Fibroblast of skin of abdomen (primary cell): ENCODE measurements around the gene P2RX3.
"Not testable (repeated sequence)": the region's sequence is repeated elsewhere in the genome, so short reads cannot be mapped to it uniquely, and the experiment has no call there.

Experiments used
- DNase-seq: peaks from one replicate; pipeline ENCODE4 v3.0.0-alpha.2; 2013

P2RX3 gene

DNA sequence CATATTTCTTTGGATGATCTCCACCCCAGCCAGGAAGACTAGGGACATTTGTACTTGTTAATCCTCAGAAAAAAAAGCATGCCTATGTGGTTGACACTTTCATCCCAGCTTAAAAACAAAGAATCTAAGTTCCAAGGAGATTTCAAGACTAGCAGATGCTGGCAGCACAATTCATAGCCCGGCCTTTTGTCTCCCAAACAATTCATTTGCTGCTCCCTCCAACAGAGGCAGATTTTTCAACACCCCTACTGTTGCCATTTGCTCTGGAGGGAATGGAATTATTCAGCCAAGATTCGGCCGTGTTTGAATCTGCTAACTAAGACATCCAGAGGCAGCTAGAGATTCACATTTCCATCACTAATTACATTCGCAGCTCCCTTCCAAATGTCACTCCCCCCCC is 15.3 kb downstream of the P2RX3 start:
- DNase-seq = no peak

DNA sequence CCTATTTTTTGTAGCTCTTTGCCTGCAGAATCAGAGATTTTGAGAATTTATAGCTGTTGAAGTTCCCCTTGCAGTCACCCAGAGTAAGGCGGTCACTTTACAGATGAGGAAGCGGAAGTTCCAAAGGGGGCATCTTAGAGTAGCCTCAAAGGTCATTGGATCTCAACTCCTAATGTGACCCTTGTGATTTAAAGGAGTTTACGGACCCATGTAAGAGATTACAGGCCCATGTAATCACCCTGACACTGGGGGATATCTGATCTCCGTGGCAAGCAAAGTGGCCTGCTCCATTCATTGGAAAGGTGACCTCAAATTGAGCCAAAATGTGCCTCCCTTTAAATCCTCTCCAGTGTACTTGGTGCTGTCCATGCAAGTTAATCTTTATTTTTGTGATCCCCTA is 15.7 kb downstream of the P2RX3 start:
- DNase-seq = no peak

DNA sequence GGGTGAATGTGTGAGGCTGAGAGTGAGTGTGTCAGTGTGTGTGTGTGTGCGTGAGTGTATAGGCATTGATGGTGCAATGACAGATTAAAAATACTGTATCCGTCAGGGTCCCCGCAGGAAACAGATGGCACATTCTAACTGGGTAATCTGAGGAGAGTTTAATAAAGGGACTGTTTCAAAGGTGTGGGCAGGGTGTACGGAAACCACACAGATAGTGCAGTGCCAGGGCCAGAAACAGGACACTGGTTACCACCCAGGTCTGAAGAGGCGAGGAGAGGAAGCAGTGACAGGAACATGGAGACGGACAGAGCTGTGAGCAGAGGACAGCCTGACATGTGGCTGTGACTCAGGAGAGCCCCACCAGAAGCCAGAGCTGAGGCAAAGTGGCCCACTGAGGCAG is 16.5 kb downstream of the P2RX3 start:
- DNase-seq = no peak

DNA sequence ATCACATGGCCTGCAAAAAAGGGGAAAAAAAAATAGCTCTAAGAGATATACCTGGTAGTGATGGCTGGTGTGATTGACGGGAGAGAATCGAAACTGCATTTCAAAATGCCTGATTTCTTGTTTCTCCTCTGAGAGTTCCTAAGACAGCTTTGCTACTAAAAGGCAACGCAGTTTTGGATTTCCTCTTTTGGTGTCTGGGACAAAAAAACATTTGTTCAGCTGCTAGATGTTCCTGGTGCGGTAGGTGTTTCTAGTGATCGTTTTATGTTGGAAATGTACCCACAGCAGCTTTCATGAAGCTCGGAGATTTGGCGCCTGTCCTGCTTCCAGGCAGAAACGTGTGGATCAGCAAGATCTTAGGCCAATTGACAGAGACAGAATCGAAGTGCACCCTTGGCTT is 18.1 kb downstream of the P2RX3 start:
- no peak for DNase-seq

DNA sequence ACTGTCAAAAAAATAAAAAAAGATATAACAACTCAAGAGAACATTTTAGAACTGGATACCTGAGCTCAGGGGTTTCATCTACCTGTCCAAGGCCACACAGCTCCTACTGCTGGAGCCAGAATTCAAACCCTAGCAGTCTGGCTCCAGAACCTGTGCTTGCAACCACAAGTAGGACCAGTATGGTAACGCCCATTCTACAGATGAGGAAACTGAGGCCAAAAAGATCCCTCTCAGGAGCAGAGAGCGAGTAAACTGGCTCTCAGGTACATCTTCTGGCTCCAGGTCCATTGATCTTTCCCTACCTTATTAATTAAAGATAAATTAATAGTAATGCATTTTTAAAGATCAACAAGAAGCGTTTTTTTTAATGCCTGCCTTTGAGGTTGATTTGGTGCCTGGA is 19.2 kb downstream of the P2RX3 start:
- DNase-seq = no peak

DNA sequence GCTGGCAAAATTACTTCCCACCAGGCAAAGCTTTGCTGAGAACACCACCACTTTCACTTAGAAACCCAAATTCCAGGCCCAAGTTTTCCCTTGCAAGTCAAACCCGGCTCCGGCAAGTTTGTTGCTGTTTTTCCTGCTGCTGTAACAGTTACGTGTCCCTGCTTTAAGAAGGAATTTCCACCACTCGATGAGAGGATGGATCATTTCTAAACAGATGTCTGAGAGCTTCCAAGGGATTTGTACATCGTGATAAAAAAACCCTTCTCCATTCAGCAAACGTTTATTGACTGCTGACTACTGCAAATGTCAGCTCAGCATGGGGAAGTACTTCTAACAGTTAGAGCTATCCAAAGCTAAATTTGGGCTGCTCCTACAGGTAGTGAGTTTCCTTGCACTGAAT is 19.7 kb downstream of the P2RX3 start:
- peak; percentile 19 for DNase-seq

DNA sequence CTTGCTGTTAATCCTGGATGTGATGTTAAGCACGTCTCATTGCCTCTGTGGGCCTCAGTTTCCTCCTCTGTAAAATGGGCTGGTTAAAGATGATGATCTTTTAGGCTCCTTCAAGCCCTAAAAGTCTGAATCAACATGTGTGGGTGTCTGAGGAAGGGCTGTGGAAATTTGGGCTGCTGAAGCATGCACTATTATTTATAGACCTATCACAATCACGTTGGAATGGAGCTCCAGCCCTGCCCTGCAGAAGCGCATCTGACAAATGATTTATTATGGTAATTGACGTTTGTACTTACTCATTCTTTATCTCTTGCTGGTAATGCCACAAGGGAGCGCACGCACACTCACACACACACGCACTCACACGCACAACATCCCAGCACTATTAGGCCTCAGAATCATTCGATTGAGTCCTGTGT is 20.4 kb downstream of the P2RX3 start:
- DNase-seq = peak; percentile 21

DNA sequence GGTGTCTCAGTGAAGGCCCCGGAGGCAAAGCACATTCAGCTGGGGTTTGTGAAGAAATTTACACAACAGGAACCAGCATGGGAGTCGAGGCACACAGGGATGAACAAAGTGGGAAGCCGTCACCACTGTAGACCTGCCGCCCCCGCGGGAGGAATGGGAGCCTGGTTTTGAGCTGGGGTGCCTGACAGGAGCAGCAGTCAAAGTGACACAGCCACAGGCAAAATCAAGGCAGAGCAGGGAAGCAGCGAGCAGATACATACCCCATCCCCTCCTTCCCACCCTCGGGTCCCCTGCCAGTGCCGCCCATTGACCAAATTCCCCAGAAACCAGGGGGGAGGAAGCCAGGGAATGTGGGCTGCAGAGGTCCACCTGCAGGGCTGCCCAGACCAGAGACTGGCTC is 20.8 kb downstream of the P2RX3 start:
- no peak for DNase-seq

DNA sequence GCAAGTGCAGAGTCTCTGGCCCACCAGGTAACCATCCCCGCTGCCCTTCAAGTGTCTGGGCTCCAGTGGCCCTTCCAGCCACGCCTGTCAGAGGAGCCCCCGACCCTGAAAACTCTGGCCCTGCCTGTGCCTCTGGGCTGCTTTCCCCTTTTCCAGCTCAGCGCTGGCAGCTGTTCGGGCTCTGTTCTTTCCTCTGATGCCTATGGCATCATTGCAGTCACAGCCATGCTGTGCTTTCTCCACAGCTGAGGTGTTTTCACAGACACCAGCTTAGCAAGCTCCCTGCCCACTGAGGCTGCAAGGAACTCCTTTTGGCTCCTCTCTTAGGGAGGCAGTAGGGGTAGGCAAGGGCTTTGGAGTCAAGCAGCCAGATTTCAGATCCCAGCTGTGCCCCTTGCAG is 21.2 kb downstream of the P2RX3 start:
- DNase-seq = no peak

DNA sequence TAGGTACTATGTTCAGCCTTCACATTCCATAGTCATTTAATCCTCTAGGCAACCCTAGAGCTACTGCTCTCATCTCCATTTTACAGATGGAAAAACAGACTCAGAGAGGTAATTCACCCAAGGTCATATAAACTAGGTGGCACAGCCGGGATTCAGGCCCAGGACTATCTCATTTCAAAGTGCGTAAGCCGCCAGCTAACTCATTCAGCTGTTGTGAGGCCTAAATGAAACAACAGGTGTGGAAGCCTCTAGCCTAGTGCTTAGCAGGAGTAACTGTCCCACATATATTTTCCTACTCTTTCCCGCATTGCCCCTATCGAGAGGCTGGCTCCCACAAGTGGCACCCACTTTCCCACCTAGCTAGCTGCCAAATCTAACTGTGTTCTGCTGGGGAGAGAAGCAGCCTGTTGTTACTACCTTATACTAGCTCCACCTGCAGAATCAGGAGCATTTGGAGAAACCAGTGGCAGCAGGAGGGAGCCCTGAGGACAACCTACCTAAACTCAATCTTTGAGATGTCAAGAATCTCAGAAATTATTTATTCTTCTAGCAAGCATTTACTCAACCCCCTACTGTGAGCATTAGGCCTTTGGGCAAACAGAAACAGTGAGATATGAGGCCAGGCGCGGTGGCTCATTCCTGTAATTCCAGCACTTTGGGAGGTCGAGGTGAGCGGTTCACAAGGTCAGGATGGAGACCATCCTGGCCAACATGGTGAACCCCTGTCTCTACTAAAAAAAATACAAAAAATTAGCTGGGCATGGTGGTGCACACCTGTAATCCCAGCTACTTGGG is 21.9 kb downstream of the P2RX3 start:
- no peak for DNase-seq

DNA sequence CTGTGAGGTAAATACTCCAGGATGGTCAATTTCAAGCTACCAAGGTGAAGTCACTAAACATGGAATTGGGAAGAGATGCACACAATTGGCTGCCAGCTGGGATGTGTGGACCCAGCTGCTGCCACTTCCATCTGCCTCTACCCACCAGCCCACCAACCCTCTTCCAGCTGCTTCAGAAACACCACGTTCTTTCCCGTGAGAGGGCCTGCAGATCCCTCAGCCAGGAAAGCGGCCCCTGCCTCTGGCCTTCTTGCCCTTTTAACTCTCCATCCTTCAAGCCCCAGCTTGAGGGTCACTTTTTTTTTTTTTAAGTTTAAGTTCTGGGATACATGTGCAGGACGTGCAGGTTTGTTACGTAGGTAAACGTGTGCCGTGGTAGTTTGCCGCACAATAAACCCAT is 22.8 kb downstream of the P2RX3 start:
- no peak for DNase-seq

DNA sequence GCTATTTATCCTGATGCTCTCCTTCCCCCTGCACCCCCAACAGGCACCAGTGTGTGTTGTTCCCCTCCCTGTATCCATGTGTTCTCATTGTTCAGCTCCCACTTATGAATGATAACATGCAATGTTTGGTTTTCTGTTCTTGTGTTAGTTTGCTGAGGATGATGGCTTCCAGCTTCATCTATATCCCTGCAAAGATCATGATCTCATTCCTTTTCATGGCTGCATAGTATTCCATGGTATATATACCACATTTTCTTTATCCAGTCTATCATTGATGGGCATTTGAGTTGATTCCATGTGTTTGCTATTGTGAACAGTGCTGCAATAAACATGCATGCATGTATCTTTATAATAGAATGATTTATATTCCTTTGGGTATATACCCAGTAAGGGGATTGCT is 23.3 kb downstream of the P2RX3 start:
- DNase-seq = not testable (repeated sequence)

DNA sequence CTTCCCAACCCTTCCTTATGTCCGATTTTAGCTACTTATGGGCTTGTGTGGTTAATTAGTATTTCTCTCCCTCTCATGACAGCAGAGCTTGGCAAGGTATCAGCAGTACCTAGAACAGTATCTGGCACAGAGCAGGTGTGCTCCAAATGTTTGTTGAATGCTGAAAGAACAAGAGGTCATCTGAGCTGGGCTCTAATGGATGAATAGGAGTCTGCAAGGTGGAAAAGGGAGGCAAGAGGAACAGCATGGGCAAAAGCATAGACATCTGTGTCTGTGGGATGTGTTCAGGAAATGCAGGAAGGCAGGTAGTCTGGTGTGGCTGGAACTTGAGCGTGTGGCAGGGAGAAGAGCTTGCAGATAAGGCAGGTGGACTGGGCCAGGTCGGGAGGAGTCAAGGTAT is 23.8 kb downstream of the P2RX3 start:
- no peak for DNase-seq

DNA sequence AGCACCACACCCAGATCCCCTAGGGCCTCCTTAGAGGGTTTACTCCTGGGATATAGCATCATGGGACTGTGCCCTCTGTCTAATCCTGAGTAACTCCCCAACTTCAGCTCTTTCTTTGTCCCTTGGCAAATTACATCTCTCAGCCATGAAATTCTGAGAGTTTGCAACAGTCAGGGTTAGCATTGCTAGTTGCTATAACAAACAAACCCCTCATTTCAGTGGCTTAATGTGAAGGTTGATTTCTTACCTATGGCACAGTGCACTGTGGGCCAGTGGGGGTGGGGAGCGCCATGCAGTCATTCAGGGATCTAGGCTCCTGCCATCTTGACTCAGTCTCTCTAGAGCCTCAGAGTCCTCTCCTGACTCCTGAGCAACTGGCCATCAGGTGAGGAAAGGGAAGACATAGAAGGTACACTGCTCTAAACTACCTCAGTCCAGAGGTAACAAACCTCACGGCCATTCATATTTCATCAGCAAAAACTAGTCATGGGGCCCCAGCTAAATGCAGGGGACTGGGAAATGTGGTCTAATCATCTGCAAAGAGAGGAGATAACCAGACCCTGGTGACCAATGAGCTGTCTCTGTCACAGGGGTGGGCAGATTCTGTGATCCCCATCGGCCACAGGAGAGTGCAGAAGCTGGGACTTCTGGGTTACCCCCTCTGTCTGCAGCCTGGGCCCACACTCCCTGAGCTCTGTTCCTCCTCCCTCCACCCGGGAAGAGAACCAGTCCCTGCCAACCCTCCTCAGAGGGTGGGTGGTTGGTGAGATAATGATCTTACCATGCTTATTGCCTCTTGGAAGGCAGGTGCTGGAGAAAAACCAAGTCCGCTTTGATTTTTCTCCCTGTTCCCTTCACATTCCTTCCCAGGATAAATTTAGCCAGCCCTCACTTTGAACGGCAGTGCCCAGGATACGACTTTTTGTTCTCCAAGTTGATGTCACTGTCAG is 25.3 kb downstream of the P2RX3 start:
- DNase-seq = no peak

DNA sequence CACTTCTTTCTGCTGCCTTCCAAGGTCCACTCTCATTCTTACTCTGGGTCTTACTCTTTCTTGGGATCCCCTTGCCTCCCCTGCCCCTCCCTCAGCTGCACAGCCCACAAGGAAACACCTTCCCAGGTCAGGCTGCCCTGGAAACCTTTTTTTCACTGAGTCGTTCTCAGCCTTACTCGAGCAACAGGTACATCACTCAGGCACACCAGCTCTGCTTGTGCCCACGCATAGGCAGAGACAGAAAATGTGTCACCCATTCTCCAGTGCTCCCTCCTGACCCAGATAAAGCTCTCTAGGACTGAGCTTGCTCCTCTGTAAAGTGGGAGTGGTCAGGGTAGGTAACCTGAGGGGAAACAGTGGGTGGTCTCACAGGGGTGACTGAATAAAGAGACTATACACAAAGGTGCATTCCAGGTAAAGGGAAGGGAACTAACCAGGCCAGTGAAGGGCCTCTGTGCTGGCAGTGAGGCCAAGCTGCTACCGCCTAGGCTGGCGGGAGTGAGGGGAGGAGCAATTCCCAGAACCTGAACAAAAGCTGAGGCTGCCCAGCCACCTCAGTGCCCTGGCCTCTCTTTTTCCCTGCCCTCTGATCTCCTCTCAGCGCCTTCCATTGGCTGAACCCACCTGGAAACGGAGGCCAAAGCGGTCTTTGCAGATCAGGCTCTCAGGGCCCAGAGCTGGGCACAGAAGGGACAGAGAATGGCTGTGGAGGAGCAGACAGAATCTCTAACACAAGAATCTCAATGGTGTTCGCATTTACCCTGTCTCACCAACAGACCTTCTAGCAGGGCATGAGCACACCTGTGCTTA is 26.9 kb downstream of the P2RX3 start:
- DNase-seq = no peak

DNA sequence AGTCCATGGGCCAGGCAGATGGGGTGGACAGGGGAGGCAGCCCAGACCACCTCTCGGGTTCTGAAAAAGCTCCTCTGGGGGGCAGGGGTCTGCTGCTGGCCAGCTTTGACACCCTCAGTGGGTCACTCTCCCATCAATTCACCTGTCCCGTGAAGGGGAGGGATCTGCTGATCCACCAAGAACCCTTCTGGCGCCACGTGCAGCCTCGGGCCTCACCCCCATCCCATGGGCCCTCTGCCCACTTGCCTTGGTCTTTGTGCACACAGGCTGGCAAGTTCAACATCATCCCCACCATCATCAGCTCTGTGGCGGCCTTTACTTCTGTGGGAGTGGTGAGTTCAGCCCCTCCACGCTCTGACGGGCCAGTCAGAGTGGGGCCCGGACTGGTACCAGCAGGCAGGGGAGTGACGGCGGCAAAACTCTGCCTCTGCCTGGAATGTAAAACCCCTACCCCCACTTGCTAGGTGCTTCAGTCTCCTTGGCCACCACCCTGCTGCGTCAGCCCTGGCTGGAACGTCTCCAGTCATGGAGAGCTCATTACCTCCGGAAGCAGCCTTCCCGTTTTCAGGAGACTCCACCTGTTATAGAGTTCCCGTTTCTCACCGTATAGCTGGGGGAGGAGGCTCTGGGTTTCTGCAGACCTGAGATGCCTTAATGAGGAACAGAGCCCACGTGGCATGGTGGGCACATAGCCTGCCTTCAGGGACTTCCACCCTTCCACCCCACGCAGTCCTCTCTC is 30.1 kb downstream of the P2RX3 start:
- DNase-seq = no peak

DNA sequence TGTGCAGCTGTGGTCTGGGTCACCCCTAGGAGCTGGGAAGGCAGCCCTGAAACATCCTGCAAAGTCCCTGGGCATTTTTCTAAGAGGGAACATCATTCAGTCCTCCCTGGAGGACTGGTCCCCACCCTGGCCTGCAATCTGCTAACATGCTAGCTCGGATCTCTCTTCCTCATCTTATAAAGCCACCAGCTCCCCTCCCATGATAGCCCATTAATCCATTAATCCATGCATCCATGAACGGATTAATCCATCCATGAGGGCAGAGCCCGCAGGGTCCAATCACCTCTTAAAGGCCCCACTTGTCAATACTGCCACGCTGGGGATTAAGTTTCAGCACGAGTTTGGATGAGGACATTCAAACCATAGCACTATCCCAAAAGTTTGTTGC is 30.7 kb downstream of the P2RX3 start:
- no peak for DNase-seq

DNA sequence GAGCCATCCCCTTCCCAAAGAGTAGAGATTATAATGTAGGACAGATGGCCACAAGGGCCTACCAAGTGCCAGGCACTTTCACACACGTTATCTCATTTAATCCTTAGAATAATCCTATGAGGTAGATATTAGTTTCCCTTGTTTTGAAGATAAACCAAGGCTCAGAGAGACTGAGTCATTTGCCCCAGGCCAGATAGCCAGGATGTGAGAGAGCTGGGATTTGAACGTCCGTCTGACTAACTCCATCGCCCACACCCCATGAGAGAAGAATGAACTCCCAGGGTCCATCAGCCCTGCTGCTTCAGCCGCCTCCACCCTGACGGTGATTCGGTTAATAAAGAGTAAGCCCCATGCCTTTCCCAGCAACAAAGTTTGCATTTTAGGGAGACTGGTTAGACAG is 32.1 kb downstream of the P2RX3 start:
- no peak for DNase-seq

DNA sequence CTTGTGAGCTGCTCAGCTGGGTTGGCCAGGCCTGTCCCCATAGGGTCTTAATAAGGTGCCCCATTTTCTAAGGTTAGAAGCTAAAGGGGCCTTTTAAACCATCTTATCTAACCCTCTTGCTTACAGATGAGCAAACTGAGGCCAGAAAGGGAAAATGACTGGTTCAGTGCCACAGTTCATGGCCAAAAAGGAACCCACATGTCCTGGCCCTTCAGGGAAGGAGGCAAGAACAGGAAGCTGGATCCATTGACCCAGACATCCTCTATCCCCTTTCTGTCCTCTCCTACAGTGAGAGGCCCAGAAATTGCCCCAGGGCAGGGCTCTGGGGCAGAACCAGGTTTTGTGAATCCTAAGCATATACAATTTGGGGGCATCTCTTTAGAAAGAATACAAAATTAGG is 32.8 kb downstream of the P2RX3 start:
- DNase-seq = no peak

DNA sequence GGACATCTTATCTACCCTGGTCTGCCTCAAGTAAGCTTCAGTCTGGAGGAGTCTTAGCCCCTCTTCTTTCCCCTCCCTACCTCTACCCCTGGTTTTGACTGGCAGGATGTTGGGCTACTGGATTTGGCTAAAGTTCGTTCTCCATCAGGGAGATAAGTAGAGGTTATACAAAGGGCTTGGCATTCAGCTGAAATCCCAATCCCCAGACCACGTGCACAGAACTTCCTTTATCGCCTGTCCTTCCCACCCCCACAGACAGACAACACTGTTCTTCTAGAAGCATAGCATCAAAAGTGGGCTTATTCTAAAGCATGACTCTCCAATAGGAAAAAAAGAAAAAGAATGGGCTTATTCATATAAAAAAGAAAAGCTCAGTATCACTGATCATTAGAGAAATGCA is 35.0 kb downstream of the P2RX3 start:
- no peak for DNase-seq

DNA sequence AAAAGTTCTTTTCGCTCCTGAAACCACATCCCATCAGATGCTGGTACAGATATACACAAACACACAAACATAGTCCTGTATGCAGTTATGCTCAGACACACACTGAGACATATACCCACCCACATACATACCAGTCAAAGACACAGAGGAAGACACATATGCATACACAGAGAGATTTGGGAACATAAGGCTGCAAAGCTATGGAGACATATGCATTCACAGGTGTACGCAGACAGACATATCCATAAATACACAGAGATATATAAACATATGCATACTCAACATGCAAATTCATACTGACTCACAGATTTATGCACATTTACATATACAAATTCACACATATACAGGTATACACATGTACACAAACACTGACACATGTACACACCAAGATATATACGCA is 36.8 kb downstream of the P2RX3 start:
- DNase-seq = no peak

DNA sequence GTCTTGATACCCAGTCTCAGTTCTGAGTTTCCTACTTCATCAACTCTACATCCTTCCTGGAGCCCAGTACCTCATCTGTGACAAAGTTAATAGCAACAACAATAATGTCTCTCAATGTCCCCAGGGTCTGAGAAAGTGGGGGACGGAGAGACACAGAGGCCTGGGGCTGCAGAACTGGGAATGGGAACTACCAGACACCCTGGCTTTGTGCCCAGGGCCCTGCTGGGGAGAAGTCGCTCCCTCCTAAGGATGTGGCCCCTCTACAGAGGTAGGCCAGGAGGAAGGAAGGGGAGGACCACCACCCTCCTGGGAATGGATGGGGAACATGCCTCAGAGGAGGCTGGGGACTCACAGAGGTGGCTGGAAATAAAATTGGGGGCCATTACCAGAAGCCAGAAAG is 37.3 kb downstream of the P2RX3 start:
- no peak for DNase-seq
